BE2C (cell line): ENCODE measurements around the gene NELL1.

Source experiments
- DNase-seq: peaks from one replicate; pipeline ENCODE4 v3.0.0-alpha.2; 2020
- H3K27me3 ChIP-seq: fragments of 250-450 bp; sonication (Bioruptor Pico); 2 replicates; pipeline ENCODE4 v1.5.1; 2020; ENCODE audit warnings: mild to moderate bottlenecking
- H3K36me3 ChIP-seq: fragments of 250-450 bp; sonication (Bioruptor Pico); 2 replicates; pipeline ENCODE4 v1.5.1; 2020; ENCODE audit warnings: mild to moderate bottlenecking
- H3K4me1 ChIP-seq: fragments of 250-450 bp; sonication (Bioruptor Pico); 2 replicates; pipeline ENCODE4 v1.5.1; 2020
- H3K4me3 ChIP-seq: 2 replicates; pipeline ENCODE4 v1.5.1; 2011; ENCODE audit warnings: low read depth, low read length
- H3K9me3 ChIP-seq: fragments of 250-450 bp; sonication (Bioruptor Pico); 2 replicates; pipeline ENCODE4 v1.5.1; 2020
- TF ChIP-seq, protein P1 (sequence below): IDR thresholded peaks from 2 replicates; pipeline ENCODE4 v1.5.1; 2012; ENCODE audit warnings: mild to moderate bottlenecking, low read depth, low read length

NELL1 gene

DNA sequence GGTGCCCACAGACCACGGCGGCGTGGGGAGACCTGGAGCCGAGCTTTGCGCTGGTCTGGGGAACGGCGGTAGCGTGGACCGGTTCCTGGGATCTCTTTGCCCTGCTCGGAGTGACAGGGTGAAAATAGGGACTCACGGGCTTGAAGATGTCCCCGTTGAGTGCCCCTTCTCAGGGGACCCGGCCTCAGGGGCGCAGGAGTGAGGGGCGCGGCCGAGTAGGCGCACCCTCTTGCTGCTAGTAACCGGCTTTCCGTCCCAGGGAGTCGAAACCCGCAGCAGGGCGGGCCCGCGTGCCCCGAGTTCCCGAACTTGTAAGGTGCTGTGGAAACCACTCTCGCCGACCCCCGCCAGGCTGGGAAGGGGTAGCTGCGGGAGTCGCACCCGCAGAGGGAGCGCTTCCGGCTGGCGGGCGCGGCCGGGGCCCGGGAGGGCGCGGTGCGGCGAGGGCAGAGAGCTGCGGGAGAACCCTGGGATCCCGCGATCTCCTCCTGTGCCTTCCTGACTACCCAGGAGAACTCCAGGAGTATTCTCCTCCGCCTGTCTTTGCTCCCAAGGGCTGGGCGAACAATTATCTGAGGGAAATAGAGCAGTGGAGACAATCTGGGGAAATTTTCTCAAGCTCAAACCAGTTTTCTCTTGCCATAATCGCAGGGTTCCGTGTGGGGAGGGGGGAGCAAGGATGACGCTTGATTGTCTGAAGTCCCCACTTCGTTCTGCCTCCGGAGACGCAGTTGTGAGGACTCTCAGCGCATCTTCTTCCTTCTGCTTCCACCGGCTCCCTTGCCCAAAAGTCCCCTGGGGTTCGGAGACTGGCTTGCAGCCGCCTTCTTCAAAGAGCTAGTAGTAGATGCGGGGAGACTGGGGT is 666 bp downstream of the NELL1 start:
- TF ChIP-seq, protein P1, sequence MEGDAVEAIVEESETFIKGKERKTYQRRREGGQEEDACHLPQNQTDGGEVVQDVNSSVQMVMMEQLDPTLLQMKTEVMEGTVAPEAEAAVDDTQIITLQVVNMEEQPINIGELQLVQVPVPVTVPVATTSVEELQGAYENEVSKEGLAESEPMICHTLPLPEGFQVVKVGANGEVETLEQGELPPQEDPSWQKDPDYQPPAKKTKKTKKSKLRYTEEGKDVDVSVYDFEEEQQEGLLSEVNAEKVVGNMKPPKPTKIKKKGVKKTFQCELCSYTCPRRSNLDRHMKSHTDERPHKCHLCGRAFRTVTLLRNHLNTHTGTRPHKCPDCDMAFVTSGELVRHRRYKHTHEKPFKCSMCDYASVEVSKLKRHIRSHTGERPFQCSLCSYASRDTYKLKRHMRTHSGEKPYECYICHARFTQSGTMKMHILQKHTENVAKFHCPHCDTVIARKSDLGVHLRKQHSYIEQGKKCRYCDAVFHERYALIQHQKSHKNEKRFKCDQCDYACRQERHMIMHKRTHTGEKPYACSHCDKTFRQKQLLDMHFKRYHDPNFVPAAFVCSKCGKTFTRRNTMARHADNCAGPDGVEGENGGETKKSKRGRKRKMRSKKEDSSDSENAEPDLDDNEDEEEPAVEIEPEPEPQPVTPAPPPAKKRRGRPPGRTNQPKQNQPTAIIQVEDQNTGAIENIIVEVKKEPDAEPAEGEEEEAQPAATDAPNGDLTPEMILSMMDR, result no peak
- Histone ChIP-seq H3K9me3 (no peaks in the 10 kb centered on the region), H3K4me3 (peak overlapping the region; percentile 64), H3K36me3 (no peaks in the 10 kb centered on the region), H3K27me3 (peaks cover 27% of the 10 kb centered on the region), H3K4me1 (no peaks in the 10 kb centered on the region; the same call in 1 of the 2 replicates)
- DNase-seq, result no peak

DNA sequence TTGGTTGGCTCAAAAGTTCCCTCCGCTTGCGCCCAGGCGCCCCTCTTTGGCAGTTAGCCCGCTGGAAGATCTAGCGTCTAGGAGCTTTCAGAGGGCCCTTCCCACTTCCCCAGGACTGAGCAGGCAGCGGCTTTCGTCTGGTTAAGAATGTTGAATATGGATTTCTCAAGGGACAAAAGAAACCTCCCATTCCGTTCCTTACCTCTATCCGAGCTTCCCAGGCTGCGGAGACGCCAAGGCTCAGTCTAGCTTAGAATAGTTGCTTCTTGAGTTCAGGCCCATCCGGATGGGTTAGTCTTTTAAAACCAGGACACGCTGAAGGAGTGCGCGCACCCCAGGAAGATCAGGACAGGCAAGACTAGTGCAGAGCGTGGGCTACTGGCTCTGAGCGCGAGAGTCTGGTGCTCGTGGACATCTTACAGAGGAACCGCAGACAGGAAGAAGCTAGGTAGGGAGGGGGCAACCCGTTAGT is 1.6 kb downstream of the NELL1 start:
- DNase-seq, result no peak
- TF ChIP-seq, protein P1, result no peak
- no peaks in the 10 kb centered on the region; the same call in 1 of the 2 replicates for H3K4me1 ChIP-seq
- H3K4me3 ChIP-seq, result peak overlapping the region; percentile 64
- H3K9me3 ChIP-seq, result no peaks in the 10 kb centered on the region
- peaks cover 27% of the 10 kb centered on the region for H3K27me3 ChIP-seq
- H3K36me3 ChIP-seq, result no peaks in the 10 kb centered on the region

DNA sequence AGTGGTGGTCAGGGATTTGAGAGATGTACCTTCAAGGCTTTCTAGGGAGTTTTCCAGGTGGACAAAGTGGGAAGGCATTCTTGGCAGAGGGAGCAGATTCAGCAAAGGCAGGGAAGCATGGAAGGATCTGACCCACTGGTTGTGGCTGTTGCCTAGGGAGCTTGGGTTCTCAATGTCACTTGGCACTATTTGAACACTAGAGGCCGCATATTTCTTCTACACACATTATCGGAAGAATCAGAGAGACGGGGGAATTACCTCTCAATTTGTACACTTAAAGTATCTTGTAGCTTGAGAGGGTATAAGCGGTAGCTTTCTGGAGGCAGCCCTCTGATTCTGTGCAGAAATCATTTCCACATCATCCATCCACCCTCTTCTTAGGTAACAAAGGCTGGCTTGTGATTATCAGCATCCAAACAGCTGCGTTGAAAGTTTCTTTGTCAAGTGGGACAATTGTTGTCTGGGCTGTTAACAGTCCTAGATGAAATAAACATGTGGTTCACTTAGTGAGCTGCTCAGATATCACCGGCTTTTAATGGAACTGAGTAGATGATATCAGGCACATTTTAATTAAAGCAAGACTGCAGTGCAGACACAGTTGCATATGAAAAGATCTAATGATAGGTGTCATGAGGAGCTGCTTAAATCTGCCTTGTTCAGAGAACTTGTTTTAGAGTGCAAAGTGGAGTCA is 2.6 kb downstream of the NELL1 start:
- Histone ChIP-seq H3K36me3 (no peaks in the 10 kb centered on the region), H3K4me3 (no peak overlapping the region; the same call in none of the 2 replicates), H3K9me3 (no peaks in the 10 kb centered on the region), H3K4me1 (no peaks in the 10 kb centered on the region; the same call in 1 of the 2 replicates), H3K27me3 (peaks cover 27% of the 10 kb centered on the region)
- no peak for DNase-seq
- TF ChIP-seq, protein P1, result peak; percentile 52

DNA sequence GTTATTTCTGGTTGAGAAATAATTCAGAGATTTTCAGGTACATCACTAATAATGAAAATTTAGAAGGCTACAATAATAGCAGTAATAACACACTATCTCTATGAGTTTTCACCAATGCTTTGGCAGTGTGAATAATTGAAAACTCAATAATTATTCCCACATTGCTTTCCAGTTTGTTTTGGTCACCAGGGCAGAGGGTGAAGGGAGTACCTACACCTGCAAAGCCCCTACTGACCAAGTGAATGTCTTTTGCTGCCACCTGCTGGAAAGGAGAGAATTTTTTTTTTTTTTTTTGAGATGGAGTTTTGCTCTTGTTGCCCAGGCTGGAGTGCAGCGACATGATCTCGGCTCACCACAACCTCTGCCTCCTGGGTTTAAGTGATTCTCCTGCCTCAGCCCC is 3.2 kb downstream of the NELL1 start:
- TF ChIP-seq, protein P1, result peak; percentile 52
- Histone ChIP-seq H3K4me1 (no peaks in the 10 kb centered on the region; the same call in 1 of the 2 replicates), H3K4me3 (no peak overlapping the region), H3K36me3 (no peaks in the 10 kb centered on the region), H3K9me3 (no peaks in the 10 kb centered on the region), H3K27me3 (peaks cover 27% of the 10 kb centered on the region)
- no peak for DNase-seq

DNA sequence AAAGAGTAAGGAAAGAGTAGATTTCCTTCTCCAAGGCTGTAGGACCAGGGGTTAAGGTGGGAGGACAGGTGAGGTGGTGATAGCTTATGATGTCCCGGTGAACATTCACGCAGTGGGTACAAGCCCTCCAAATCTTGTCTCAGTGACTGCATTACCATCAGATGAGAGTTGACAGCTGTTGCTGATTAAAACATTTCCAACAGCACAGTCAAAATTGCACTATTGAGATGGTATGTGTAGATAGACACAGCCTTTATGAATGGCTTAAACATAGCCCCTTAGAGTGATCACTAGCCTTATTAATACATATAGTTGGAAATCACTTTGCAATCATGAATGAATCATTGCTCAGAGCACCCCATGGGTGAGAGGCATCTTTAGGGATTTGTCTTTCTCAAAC is 7.3 kb downstream of the NELL1 start:
- DNase-seq, result no peak

More for the DNA sequence above, 7.3 kb downstream of the NELL1 start:
- Histone ChIP-seq H3K9me3 (no peaks in the 10 kb centered on the region), H3K27me3 (no peaks in the 10 kb centered on the region), H3K4me3 (no peak overlapping the region), H3K36me3 (no peaks in the 10 kb centered on the region), H3K4me1 (no peaks in the 10 kb centered on the region; the same call in 1 of the 2 replicates)
- TF ChIP-seq, protein P1, result no peak
